ENCODE results near the gene DHX30. TPM values are rescaled to one million over a fixed set of nuclear protein-coding genes. Genes with fewer than 3 reads are reported as not detected.

Gene DHX30
- total RNA-seq, 2 experiments from 2014 or later = 96.6 to 102 TPM

DNA sequence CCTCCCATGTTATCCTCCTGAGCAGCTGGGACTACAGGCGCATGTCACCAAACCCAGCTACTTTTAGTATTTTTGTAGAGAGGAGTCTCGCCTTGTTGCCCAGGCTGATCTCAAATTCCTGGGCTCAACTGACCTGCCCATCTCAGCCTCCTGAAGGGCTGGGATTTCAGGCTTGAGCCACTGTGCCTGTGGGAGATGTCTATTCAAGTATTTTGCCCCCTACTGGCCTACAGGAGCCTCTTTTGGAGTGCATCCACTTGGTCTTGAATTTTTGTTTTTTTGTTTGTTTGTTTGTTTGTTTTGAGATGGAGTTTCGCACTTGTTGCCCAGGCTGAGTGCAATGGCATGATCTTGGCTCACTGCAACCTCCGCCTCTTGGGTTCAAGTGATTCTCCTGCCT, 3.2 kb upstream of the DHX30 start:
- BruUV-seq (replicated peaks) = no TSS peak
- Histone ChIP-seq H3K9me3 (ENCODE audit: low read length) (no peaks in the 10 kb centered on the region), H3K9me2 (ENCODE audit: insufficient read depth, low read length) (no peaks in the 10 kb centered on the region), H3K27ac (ENCODE audit: low read depth, low read length, poor library complexity, severe bottlenecking) (no peak overlapping the region), H3K36me3 (ENCODE audit: insufficient read depth, low read length) (no peaks in the 10 kb centered on the region), H4K20me1 (ENCODE audit: insufficient read depth, low read length) (no peaks in the 10 kb centered on the region), H2AFZ (ENCODE audit: low read length) (no peak overlapping the region), H3K4me2 (ENCODE audit: low read length) (no peak overlapping the region), H3K79me2 (ENCODE audit: insufficient read depth, low read depth, low read length) (peaks cover 12% of the 10 kb centered on the region), H3K4me3 (ENCODE audit: low read depth, low read length, poor library complexity, severe bottlenecking) (no peak overlapping the region), H3K4me1 (ENCODE audit: insufficient read depth, low read length, poor library complexity, severe bottlenecking) (peaks cover 8% of the 10 kb centered on the region)
- intact Hi-C loops (cut with micrococcal nuclease; ENCODE audit: unreplicated experiment) = loop anchor here (5.0 kb wide), 1 partner anchor 277 kb away; no protein-coding TSS in a partner anchor
- ChIA-PET POLR2A (no interaction called here), CTCF (ENCODE audit: unreplicated experiment) (no interaction called here)
- DNase-seq (ENCODE audit: low spot score) = no peak
- TF ChIP-seq, protein P1, sequence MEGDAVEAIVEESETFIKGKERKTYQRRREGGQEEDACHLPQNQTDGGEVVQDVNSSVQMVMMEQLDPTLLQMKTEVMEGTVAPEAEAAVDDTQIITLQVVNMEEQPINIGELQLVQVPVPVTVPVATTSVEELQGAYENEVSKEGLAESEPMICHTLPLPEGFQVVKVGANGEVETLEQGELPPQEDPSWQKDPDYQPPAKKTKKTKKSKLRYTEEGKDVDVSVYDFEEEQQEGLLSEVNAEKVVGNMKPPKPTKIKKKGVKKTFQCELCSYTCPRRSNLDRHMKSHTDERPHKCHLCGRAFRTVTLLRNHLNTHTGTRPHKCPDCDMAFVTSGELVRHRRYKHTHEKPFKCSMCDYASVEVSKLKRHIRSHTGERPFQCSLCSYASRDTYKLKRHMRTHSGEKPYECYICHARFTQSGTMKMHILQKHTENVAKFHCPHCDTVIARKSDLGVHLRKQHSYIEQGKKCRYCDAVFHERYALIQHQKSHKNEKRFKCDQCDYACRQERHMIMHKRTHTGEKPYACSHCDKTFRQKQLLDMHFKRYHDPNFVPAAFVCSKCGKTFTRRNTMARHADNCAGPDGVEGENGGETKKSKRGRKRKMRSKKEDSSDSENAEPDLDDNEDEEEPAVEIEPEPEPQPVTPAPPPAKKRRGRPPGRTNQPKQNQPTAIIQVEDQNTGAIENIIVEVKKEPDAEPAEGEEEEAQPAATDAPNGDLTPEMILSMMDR (conservative IDR thresholded peaks at IDR 0.05; ENCODE audit: low read length) = peak; percentile 70
- TF ChIP-seq EZH2phosphoT487 (IDR thresholded peaks at IDR 0.05; ENCODE audit: borderline replicate concordance, low read depth, low read length) = no peak

DNA sequence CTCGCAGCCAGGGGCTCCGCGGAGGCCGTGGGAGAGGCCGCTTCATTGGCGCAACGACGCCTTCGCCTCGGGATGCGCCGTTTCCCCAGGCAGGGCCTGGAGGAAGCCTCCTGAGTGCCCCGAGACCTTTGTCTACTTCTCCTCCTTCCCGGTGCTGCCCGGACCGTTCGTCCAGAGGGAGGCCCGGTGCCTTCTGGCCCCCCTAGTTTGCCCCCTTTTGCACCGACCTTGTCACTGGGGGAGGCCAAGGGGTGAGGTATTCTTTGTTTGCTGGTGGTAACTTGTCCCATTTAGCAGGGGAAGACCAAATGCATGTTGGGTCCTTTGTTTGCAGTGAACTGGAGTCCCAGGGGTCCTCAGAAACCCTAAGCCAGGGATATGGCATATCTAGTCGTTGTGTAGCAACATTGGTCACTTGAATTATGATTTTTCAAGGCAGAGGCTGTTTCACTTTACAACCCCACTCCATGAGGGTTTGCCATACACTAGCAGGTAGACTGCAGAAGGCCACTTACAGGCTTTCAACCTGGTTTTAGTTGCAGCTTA, 615 bp downstream of the DHX30 start:
- H3K4me3 ChIP-seq (ENCODE audit: low read depth, low read length, poor library complexity, severe bottlenecking) = peak overlapping the region; percentile 90
- H3K36me3 ChIP-seq (ENCODE audit: insufficient read depth, low read length) = peaks cover 16% of the 10 kb centered on the region
- H3K27ac ChIP-seq (ENCODE audit: low read depth, low read length, poor library complexity, severe bottlenecking) = peak overlapping the region; percentile 69
- intact Hi-C loops (cut with micrococcal nuclease; ENCODE audit: unreplicated experiment) = loop anchor here (5.0 kb wide), 1 partner anchor 281 kb away; no protein-coding TSS in a partner anchor
- peak overlapping the region; percentile 97 for H2AFZ ChIP-seq (ENCODE audit: low read length)
- H4K20me1 ChIP-seq (ENCODE audit: insufficient read depth, low read length) = no peaks in the 10 kb centered on the region
- peaks cover 8% of the 10 kb centered on the region for H3K4me1 ChIP-seq (ENCODE audit: insufficient read depth, low read length, poor library complexity, severe bottlenecking)
- H3K9me3 ChIP-seq (ENCODE audit: low read length) = no peaks in the 10 kb centered on the region
- no peaks in the 10 kb centered on the region for H3K9me2 ChIP-seq (ENCODE audit: insufficient read depth, low read length)
- TF ChIP-seq, protein P1 (conservative IDR thresholded peaks at IDR 0.05; ENCODE audit: low read length) = no peak
- TF ChIP-seq EZH2phosphoT487 (IDR thresholded peaks at IDR 0.05; ENCODE audit: borderline replicate concordance, low read depth, low read length) = no peak
- POLR2A ChIA-PET = interaction anchor here (0.7 to 1.1 kb wide), 2 partner anchors 10 to 20 kb away, joined by 3 read pairs; no protein-coding TSS in a partner anchor
- DNase-seq (ENCODE audit: low spot score) = no peak
- BruUV-seq (replicated peaks) = no TSS peak
- CTCF ChIA-PET (ENCODE audit: unreplicated experiment) = no interaction called here
- peak overlapping the region; percentile 94 for H3K4me2 ChIP-seq (ENCODE audit: low read length)
- H3K79me2 ChIP-seq (ENCODE audit: insufficient read depth, low read depth, low read length) = peaks cover 12% of the 10 kb centered on the region

DNA sequence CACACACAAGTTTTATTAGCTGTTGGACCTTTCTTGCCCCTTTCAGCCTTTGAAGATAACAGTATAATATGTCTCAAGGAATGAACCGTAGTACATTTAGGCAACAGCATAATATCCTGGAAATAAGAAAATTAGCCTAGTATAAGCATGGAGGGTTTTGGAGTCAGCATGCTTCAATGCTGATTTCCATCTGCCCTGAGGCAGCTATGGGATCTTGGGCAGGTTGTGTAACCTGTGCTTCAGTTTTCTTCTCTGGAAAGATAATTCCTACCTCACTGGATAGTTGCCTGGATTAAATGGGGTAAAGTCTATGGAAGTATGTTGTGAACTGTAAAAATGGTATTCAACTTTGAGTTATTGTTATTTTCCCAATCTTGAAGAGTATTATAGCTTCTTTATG, 1.6 kb downstream of the DHX30 start:
- peaks cover 8% of the 10 kb centered on the region for H3K4me1 ChIP-seq (ENCODE audit: insufficient read depth, low read length, poor library complexity, severe bottlenecking)
- intact Hi-C loops (cut with micrococcal nuclease; ENCODE audit: unreplicated experiment) = loop anchor here (5.0 kb wide), 1 partner anchor 282 kb away; no protein-coding TSS in a partner anchor
- H3K27ac ChIP-seq (ENCODE audit: low read depth, low read length, poor library complexity, severe bottlenecking) = no peak overlapping the region
- no peaks in the 10 kb centered on the region for H3K9me2 ChIP-seq (ENCODE audit: insufficient read depth, low read length)
- DNase-seq (ENCODE audit: low spot score) = no peak
- no peak for TF ChIP-seq EZH2phosphoT487 (IDR thresholded peaks at IDR 0.05; ENCODE audit: borderline replicate concordance, low read depth, low read length)
- TF ChIP-seq, protein P1 (conservative IDR thresholded peaks at IDR 0.05; ENCODE audit: low read length) = no peak
- no peaks in the 10 kb centered on the region for H4K20me1 ChIP-seq (ENCODE audit: insufficient read depth, low read length)
- POLR2A ChIA-PET = interaction anchor here (1.1 to 1.2 kb wide), 2 partner anchors 11 to 19 kb away, joined by 3 to 6 read pairs; no protein-coding TSS in a partner anchor
- H3K9me3 ChIP-seq (ENCODE audit: low read length) = no peaks in the 10 kb centered on the region
- CTCF ChIA-PET (ENCODE audit: unreplicated experiment) = no interaction called here
- no peak overlapping the region for H2AFZ ChIP-seq (ENCODE audit: low read length)
- BruUV-seq (replicated peaks) = TSS peak; percentile 54
- no peak overlapping the region for H3K4me3 ChIP-seq (ENCODE audit: low read depth, low read length, poor library complexity, severe bottlenecking)
- peaks cover 19% of the 10 kb centered on the region for H3K36me3 ChIP-seq (ENCODE audit: insufficient read depth, low read length)
- H3K4me2 ChIP-seq (ENCODE audit: low read length) = peak overlapping the region; percentile 94
- H3K79me2 ChIP-seq (ENCODE audit: insufficient read depth, low read depth, low read length) = peaks cover 12% of the 10 kb centered on the region
